Heart right ventricle (tissue), 16 donors: ENCODE data around the gene CCDC71L. TPM values are rescaled to one million over a fixed set of nuclear protein-coding genes. Genes with fewer than 3 reads are reported as not detected.

Experiments
- ATAC-seq, 8 donors: fragments of 200-7000 bp; cut with Tn5 transposase; one replicate each; pipeline ENCODE4 v1.9.1; 2020; ENCODE audit warnings: mild to moderate bottlenecking in 8 of 8, moderate library complexity in 8 of 8, moderate number of reproducible peaks in 1 of 8
- DNase-seq, 2 donors: peaks; one replicate each; pipeline ENCODE4 v3.0.0-alpha.2; 2020
- H3K27ac ChIP-seq, 10 donors: fragments of 200-600 bp; sonication (generic) in 2 of 10; one replicate each; pipeline versions ENCODE4 v1.5.0 to v1.8.0; 2020 to 2022; ENCODE audit warnings: mild to moderate bottlenecking in 3 of 10
- H3K27me3 ChIP-seq, 7 donors: fragments of 200-600 bp; one replicate each; pipeline ENCODE4 v1.8.0; 2021 to 2022; ENCODE audit warnings: mild to moderate bottlenecking in 2 of 7
- H3K36me3 ChIP-seq, 9 donors: fragments of 200-600 bp; sonication (generic) in 1 of 9; one replicate each; pipeline versions ENCODE4 v1.5.0 to v1.8.0; 2020 to 2022; ENCODE audit warnings: mild to moderate bottlenecking in 2 of 9
- H3K4me1 ChIP-seq, 9 donors: fragments of 200-600 bp; sonication (generic) in 1 of 9; one replicate each; pipeline versions ENCODE4 v1.5.0 to v1.8.0; 2020 to 2022; ENCODE audit warnings: mild to moderate bottlenecking in 4 of 9
- H3K4me3 ChIP-seq, 10 donors: fragments of 200-600 bp; sonication (generic) in 2 of 10; one replicate each; pipeline versions ENCODE4 v1.5.0 to v1.8.0; 2020 to 2022; ENCODE audit warnings: mild to moderate bottlenecking in 7 of 10, moderate library complexity in 2 of 10
- H3K9me3 ChIP-seq, 11 donors: fragments of 200-600 bp in 10 of 11; sonication (generic) in 2 of 11; one replicate each; pipeline versions ENCODE4 v1.5.0 to v1.8.0; 2013 to 2022; ENCODE audit warnings: mild to moderate bottlenecking in 2 of 11, control low read depth in 1 of 11, moderate library complexity in 1 of 11
- CTCF ChIP-seq, 9 donors: fragments of 200-600 bp; sonication (generic) in 2 of 9; IDR thresholded peaks; one replicate each; pipeline versions ENCODE4 v1.5.0 to v1.8.0; 2021 to 2022; ENCODE audit warnings: antibody characterized with exemption in 9 of 9, mild to moderate bottlenecking in 5 of 9, moderate library complexity in 1 of 9
- WGBS, 2 donors: extraction: QIAGEN DNeasy Blood & Tissue Kit; methylation state at CpG; one replicate each; pipeline ENCODE4 v1.1.7; 2013; ENCODE audit warnings: inconsistent platforms in 1 of 2; 5-methylcytosine and 5-hydroxymethylcytosine counted together
- intact Hi-C, 10 donors: fragments of 100-400 bp; cut with DNase I; formaldehyde crosslinking; loops; one replicate each; pipeline versions ENCODE4 v1.11.1 to v1.14.2; 2022
- polyA plus RNA-seq, 2 donors: library from polyadenylated mRNA; stranded (reverse); fragments of 200-250 nt; gene quantifications; one replicate each; pipeline ENCODE4 v1.2.3, GENCODE V29; 2013
- total RNA-seq, 10 donors: library from RNA; stranded (reverse); fragmentation: NEBNext Ultra II Directional in 3 of 10; extraction: Animal tissue kit (Norgen Biotek cat#: 25700) in 3 of 10; gene quantifications; one replicate each; pipeline versions ENCODE4 v1.2.1 to v1.2.4, GENCODE V29; 2021 to 2023
- donor health status: Arrhythmogenic right ventricular cardiomyopathy.
- donor health status: ischemic (EF 13 %, LVEDD 7.1; RV severe dilation, severe dysfunction).
- donor health status: healthy with polysubstance abuse.
- donor health status: DM: no; HTN: yes; CAD: no.
- donor health status: DM: no; HTN: no; CAD: no.
- donor health status: ischemic (EF 25% LVEDD 6.9; RV normal size, moderate dysfunction).
- donor health status: ischemic (EF 25% LVEDD 5.7; RV mildly dilated, moderate dysfunction).
- donor health status: healthy.
- donor health status: DM: yes; HTN: yes; CAD: no.
- donor health status: Ischemic cardiomyopathy.
- donor health status: ischemic (EF 35%, LVEDD 5.7; RV mildly dilated, moderate dysfunction).
- donor health status: nonischemic (EF 11% LVEDD 7.7; RV severe dilation, severe dysfunction).
- donor health status: DM: yes; HTN: yes; CAD: no.
- donor health status: PGD.
- donor health status: ischemic (EF 29% LVEDD 5.4; RV normal size, mild dysfunction).
- donor health status: nonischemic (EF 23%, LVEDD 6.1; RV moderate dilation, normal function).

CCDC71L gene
- total and polyA plus RNA-seq, 12 donors, result 3.0 to 12.2 (median 5.6) TPM

GRCh38 chr7:106640368-106641141 is 20.4 kb downstream of the CCDC71L start:
- DNase-seq (no peak), ATAC-seq (no peak)
- Histone ChIP-seq H3K36me3 (no peaks in the 10 kb centered on the region), H3K4me3 (no peak overlapping the region), H3K4me1 (peaks cover 0 to 3% (median 0%) of the 10 kb centered on the region in 9 donors), H3K27ac (no peak overlapping the region), H3K9me3 (peaks cover 0 to 10% (median 0%) of the 10 kb centered on the region in 11 donors), H3K27me3 (no peaks in the 10 kb centered on the region)
- WGBS, 2 donors, result 76 to 79% methylated on average over 3 of the region's 3 CpGs
- TF ChIP-seq CTCF (IDR thresholded peaks at IDR 0.05), result no peak
- intact Hi-C loops, result no loop called here

- ATAC-seq, result no peak
- no peak for DNase-seq
- Histone ChIP-seq H3K9me3 (peaks cover 0 to 10% (median 0%) of the 10 kb centered on the region in 11 donors), H3K36me3 (no peaks in the 10 kb centered on the region), H3K27ac (no peak overlapping the region), H3K4me3 (no peak overlapping the region), H3K27me3 (no peaks in the 10 kb centered on the region), H3K4me1 (peaks cover 0 to 3% (median 0%) of the 10 kb centered on the region in 9 donors)
- 82 to 85% methylated on average over 7 of the region's 7 CpGs for WGBS, 2 donors
- intact Hi-C loops, result no loop called here
- no peak for TF ChIP-seq CTCF (IDR thresholded peaks at IDR 0.05)
Observed at GRCh38 chr7:106639476-106640334, 21.3 kb downstream of the CCDC71L start.

- intact Hi-C loops, result no loop called here
- Histone ChIP-seq H3K27me3 (no peaks in the 10 kb centered on the region), H3K27ac (no peak overlapping the region), H3K9me3 (peaks cover 0 to 10% (median 0%) of the 10 kb centered on the region in 11 donors), H3K4me1 (peaks cover 0 to 3% (median 0%) of the 10 kb centered on the region in 9 donors), H3K4me3 (no peak overlapping the region), H3K36me3 (no peaks in the 10 kb centered on the region)
- DNase-seq (no peak), ATAC-seq (no peak)
- TF ChIP-seq CTCF (IDR thresholded peaks at IDR 0.05), result no peak
- WGBS, 2 donors, result 82 to 83% methylated on average over 2 of the region's 2 CpGs
Observed at GRCh38 chr7:106635411-106635810, 25.5 kb downstream of the CCDC71L start.

- ATAC-seq, result no peak
- no peak for TF ChIP-seq CTCF (IDR thresholded peaks at IDR 0.05)
- Histone ChIP-seq H3K27ac (no peak overlapping the region), H3K4me1 (peaks cover 0 to under 1% (median 0%) of the 10 kb centered on the region in 9 donors), H3K4me3 (no peak overlapping the region), H3K9me3 (peaks cover 0 to 10% (median 0%) of the 10 kb centered on the region in 11 donors), H3K36me3 (no peaks in the 10 kb centered on the region), H3K27me3 (no peaks in the 10 kb centered on the region)
- intact Hi-C loops, result no loop called here
- no peak for DNase-seq
- WGBS, 2 donors, result 95% methylated on average over 2 of the region's 2 CpGs
Observed at GRCh38 chr7:106634958-106635357, 26.0 kb downstream of the CCDC71L start.
